ENCODE data around the gene AKNA.
A peak's percentile ranks its signal among the peaks of the same experiment; 100 is the strongest.

AKNA gene

DNA sequence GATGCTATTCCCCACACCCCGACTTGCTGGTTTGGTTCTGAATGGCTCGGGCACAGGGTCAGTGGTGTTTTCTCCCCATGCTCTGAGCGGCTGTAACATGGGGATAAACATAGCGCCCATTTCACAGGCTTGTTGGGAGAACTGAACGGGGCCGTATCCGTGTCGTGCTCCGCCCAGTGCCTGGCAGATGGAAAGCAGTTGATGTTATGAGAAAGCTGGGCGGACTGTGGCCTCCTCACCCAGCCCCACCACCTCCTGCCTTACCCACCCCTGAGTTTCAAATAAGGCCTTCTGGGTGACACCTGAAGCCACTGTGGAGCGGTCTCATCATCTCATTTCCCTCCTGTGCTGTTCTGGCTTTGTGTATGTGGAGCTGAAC, 43.6 kb downstream of the AKNA start:
- CTCF ChIA-PET, result no interaction called here
- no peak overlapping the region for H3K27ac ChIP-seq
- TF ChIP-seq, protein P1, sequence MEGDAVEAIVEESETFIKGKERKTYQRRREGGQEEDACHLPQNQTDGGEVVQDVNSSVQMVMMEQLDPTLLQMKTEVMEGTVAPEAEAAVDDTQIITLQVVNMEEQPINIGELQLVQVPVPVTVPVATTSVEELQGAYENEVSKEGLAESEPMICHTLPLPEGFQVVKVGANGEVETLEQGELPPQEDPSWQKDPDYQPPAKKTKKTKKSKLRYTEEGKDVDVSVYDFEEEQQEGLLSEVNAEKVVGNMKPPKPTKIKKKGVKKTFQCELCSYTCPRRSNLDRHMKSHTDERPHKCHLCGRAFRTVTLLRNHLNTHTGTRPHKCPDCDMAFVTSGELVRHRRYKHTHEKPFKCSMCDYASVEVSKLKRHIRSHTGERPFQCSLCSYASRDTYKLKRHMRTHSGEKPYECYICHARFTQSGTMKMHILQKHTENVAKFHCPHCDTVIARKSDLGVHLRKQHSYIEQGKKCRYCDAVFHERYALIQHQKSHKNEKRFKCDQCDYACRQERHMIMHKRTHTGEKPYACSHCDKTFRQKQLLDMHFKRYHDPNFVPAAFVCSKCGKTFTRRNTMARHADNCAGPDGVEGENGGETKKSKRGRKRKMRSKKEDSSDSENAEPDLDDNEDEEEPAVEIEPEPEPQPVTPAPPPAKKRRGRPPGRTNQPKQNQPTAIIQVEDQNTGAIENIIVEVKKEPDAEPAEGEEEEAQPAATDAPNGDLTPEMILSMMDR (conservative IDR thresholded peaks at IDR 0.05; ENCODE audit: low read depth), result no peak
- POLR2A ChIA-PET (ENCODE audit: low non-redundant PET), result no interaction called here
- no peak for DNase-seq (ENCODE audit: low spot score)

DNA sequence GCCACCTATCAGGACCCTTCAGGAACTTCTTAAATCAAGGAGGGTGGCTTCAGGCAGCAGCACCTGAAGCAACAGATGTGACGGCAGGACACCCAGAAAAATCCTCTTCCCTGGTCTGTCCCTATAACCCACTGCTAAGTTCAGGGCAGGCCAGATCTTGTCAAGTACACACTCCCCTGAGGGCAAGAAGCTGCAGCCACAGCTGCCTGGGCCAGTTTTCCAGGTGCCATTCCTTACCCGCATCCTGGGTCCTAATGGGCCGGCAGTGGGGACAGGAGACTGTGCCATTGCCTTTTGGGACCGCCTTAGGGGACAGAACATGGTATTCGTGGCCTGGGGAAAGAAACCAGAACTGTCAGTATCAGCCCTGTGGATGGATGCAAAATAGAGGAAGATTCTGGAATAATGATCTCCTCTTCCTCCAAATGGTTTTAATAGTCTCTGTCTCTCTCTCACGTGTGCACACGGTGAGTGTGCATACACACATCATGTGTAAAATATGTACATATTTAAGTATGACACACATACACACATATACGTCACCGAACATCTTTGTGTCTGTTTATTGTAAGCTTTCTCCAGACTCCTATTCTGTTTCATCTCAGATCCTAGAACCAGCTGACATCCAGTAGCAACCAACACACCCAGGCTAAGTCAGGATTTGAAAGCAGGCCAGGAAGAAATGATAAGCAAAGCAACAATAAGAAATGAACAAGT, 44.2 kb downstream of the AKNA start:
- TF ChIP-seq, protein P1 (conservative IDR thresholded peaks at IDR 0.05; ENCODE audit: low read depth), result no peak

DNA sequence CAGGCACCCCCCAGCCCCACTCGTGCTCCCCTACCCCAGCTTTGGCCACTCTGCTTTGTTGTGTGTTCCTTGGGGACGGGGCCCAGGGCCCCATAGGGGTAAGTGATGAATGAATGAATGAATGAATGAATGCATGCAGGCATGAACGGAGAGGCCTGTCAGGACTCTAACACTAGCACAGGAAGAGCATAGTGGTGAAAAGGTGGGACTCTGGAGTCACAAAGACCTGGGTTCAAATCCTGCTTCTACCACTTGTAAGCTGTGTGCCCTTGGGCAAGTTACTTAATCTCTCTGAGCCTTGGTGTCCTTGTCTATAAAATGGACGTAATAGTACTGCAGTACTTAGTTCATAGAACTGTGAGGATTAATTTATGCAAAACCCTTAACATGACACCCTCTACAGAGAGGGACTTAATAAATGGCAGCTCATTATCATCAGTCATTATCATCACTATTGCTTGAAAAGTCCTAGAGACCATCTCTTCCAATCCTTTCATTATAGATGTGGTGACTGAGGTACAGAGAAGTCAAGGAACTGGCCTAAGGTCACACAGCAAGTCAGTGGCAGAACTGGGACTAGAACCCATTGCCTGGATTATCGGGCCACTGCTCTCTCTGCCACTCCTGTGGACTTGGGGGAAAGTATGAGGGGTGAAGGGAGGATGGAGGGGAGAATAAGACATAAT, 44.9 kb downstream of the AKNA start:
- H3K27ac ChIP-seq, result peak overlapping the region; percentile 21; the same call in 1 of the 2 replicates
- ChIA-PET POLR2A (ENCODE audit: low non-redundant PET) (no interaction called here), CTCF (interaction anchor here (0.6 to 1.1 kb wide), 3 partner anchors 41 to 264 kb away, joined by 3 read pairs; partner anchors contain the start of gene COL27A1)
- no peak for DNase-seq (ENCODE audit: low spot score)
- TF ChIP-seq, protein P1 (conservative IDR thresholded peaks at IDR 0.05; ENCODE audit: low read depth), result no peak

More for the DNA sequence above, 44.2 kb downstream of the AKNA start:
- POLR2A ChIA-PET (ENCODE audit: low non-redundant PET), result no interaction called here
- H3K27ac ChIP-seq, result peak overlapping the region; percentile 21
- CTCF ChIA-PET, result interaction anchor here (0.6 to 0.7 kb wide), 2 partner anchors 40 to 263 kb away, joined by 3 read pairs; no protein-coding TSS in a partner anchor
- DNase-seq (ENCODE audit: low spot score), result peak; percentile 62

DNA sequence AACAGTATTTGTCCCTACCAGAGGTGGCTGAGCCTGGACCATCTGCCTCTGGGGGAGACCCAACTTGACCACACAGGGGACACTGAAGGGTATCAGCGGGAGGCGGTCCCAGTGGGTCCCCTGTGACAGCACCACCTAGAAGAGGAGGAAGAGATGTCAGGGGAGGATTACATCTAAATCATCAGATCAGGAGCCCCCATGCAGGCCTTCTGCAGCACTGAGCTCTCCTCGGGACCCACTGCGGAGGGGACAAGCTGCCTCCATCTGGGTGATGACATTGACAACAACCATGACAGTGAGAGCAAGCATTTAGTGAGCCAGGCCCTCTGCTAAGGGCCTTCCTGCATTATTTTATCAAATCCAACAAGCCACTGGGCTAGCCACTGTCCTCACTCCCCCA, 45.8 kb downstream of the AKNA start:
- DNase-seq (ENCODE audit: low spot score), result no peak
- no peak overlapping the region; the same call in 1 of the 2 replicates for H3K27ac ChIP-seq
- TF ChIP-seq, protein P1 (conservative IDR thresholded peaks at IDR 0.05; ENCODE audit: low read depth), result no peak
- ChIA-PET POLR2A (ENCODE audit: low non-redundant PET) (no interaction called here), CTCF (interaction anchor here (1.1 kb wide), 1 partner anchor 187 kb away, joined by 3 read pairs; the partner anchor contains the start of gene COL27A1)

DNA sequence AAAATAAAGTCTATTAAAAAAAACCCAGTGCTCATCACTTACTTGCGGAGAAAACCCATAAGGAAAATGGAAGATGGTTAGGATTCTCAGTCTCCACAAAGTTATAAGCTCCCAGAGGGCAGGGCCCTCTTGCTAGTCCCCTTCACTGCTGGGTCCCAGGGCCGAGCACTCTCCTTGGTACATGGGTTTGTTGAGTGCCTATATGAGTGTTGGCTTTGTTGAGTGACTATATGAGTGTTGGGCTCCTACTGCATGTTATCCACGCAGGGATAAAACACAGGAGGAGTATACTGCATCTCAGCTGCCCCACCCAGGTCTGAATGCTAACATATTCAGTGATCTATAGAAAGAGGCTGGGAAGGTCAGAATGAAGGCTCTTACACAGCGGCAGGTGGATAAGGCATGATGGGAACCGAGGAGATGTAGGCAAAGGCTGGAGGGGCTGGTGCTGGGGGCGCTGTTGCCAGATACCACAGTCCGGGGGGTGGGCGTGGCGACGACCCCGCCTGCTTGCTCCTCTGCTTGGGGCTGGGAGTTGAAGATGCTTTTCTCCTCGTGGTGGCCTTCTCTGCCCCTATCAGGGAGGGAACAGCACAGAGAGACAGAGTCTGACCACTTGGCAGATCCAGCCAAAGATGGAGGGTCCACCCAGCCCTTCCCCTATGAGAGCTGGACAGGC, 46.5 kb downstream of the AKNA start:
- CTCF ChIA-PET, result no interaction called here
- no peak overlapping the region; the same call in 1 of the 2 replicates for H3K27ac ChIP-seq
- TF ChIP-seq, protein P1 (conservative IDR thresholded peaks at IDR 0.05; ENCODE audit: low read depth), result no peak
- POLR2A ChIA-PET (ENCODE audit: low non-redundant PET), result no interaction called here
- DNase-seq (ENCODE audit: low spot score), result no peak

Measured in RWPE1 (cell line).